Measurements from ENCODE around the gene RPS27. TPM values are rescaled to one million over a fixed set of nuclear protein-coding genes. Genes with fewer than 3 reads are reported as not detected.
"Not testable (repeated sequence)": the region's sequence is repeated elsewhere in the genome, so short reads cannot be mapped to it uniquely, and the experiment has no call there.

The RPS27 gene
- total RNA-seq, 1 donor from 2014 or later, result 3,463 TPM

DNA sequence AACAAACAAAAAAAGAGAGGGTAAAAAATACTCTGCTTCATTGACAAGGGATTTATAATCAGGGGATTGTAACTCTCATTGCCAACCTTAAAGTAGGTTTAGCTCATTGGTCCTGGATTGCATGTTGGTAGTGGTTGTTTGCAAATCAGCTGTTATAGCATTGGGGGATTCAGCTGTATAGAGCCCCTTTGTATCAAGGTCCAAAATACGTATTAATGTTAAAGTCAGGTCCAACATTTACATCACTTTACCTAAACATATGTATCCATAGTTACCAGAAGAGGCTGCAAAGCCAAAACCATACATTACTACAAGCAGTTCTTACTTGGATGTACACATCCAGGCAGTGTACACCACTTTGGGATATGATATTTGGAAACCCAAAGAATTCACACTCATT, 29.4 kb downstream of the RPS27 start:
- intact Hi-C loops (cut with micrococcal nuclease), result no loop called here
- Mint-ChIP-seq H3K36me3 (ENCODE audit: low read depth) (no peaks in the 10 kb centered on the region), H3K9me3 (no peaks in the 10 kb centered on the region), H3K27ac (no peak overlapping the region), H3K4me1 (no peaks in the 10 kb centered on the region), H3K4me3 (no peak overlapping the region), H3K27me3 (no peaks in the 10 kb centered on the region)
- DNase-seq, result no peak
- ChIA-PET CTCF (no interaction called here), POLR2A (interaction anchor here (1.0 kb wide), 1 partner anchor 29 kb away, joined by 3 read pairs; the partner anchor contains the start of gene RPS27)
- TF ChIP-seq, protein P1, sequence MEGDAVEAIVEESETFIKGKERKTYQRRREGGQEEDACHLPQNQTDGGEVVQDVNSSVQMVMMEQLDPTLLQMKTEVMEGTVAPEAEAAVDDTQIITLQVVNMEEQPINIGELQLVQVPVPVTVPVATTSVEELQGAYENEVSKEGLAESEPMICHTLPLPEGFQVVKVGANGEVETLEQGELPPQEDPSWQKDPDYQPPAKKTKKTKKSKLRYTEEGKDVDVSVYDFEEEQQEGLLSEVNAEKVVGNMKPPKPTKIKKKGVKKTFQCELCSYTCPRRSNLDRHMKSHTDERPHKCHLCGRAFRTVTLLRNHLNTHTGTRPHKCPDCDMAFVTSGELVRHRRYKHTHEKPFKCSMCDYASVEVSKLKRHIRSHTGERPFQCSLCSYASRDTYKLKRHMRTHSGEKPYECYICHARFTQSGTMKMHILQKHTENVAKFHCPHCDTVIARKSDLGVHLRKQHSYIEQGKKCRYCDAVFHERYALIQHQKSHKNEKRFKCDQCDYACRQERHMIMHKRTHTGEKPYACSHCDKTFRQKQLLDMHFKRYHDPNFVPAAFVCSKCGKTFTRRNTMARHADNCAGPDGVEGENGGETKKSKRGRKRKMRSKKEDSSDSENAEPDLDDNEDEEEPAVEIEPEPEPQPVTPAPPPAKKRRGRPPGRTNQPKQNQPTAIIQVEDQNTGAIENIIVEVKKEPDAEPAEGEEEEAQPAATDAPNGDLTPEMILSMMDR (IDR thresholded peaks at IDR 0.05), result no peak
- no peak for ATAC-seq (ENCODE audit: low read depth)

DNA sequence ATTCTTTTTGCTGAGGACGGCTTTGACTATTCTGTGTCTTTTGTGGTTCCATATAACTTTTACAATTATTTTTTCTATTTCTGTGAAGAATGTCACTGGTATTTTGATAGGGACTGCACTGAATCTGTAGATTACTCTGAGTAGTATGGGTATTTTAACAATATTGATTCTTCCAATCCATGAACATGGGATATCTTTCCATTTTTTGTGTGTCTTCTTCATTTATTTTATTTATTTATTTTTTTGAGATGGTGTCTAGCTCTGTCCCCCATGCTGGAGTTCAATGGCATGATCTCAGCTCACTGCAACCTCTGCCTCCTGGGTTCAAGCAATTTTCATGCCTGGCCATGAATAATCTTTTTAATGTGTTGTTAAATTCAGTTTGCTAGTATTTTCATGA, 43.1 kb downstream of the RPS27 start:
- H3K9me3 Mint-ChIP-seq; H3K27ac Mint-ChIP-seq; intact Hi-C loops (cut with micrococcal nuclease); H3K27me3 Mint-ChIP-seq; H3K4me1 Mint-ChIP-seq; H3K4me3 Mint-ChIP-seq; DNase-seq; POLR2A ChIA-PET; H3K36me3 Mint-ChIP-seq (ENCODE audit: low read depth); CTCF ChIA-PET; ATAC-seq (ENCODE audit: low read depth): not testable (repeated sequence)

Other genes starting within 250 kb of the RPS27 start
- gene SLC27A3, start 215.4 kb upstream of the RPS27 start, total RNA-seq, result 7.8 and 12.6 TPM in 2 replicates
- 78.4 and 86.3 TPM in 2 replicates for gene GATAD2B, start 67.8 kb upstream of the RPS27 start, total RNA-seq
- gene DENND4B, start 44.0 kb upstream of the RPS27 start, total RNA-seq, result 217 and 257 TPM in 2 replicates
- gene CRTC2, start 32.1 kb upstream of the RPS27 start, total RNA-seq, result 206 and 247 TPM in 2 replicates
- gene SLC39A1, start 27.2 kb upstream of the RPS27 start, total RNA-seq, result 51.3 and 56.3 TPM in 2 replicates
- 9.4 and 10.2 TPM in 2 replicates for gene CREB3L4, start 22.9 kb upstream of the RPS27 start, total RNA-seq
- gene JTB, start 13.1 kb upstream of the RPS27 start, total RNA-seq, result 137 and 147 TPM in 2 replicates
- gene RAB13, start 4.4 kb upstream of the RPS27 start, total RNA-seq, result 48.2 and 49.1 TPM in 2 replicates
- 0.22 and 0.27 TPM in 2 replicates for gene NUP210L, start 164.3 kb downstream of the RPS27 start, total RNA-seq
- 466 and 509 TPM in 2 replicates for gene TPM3, start 201.3 kb downstream of the RPS27 start, total RNA-seq
- not detected in 2 replicates for gene CFAP141, start 215.6 kb downstream of the RPS27 start, total RNA-seq
- 209 and 234 TPM in 2 replicates for gene UBAP2L, start 230.2 kb downstream of the RPS27 start, total RNA-seq

Measured in activated B cell treated with CpG ODN at 0.5 μM for 24 hours (primary cell).